HG02981 (cell line): ENCODE measurements around the gene PODXL.

Experiments used
- ATAC-seq: cut with Tn5 transposase; IDR thresholded peaks from one replicate; pipeline ENCODE4 v1.9.1; 2021; ENCODE audit warnings: mild to moderate bottlenecking, moderate library complexity; ENCODE audit not compliant: unreplicated experiment

The PODXL gene

DNA sequence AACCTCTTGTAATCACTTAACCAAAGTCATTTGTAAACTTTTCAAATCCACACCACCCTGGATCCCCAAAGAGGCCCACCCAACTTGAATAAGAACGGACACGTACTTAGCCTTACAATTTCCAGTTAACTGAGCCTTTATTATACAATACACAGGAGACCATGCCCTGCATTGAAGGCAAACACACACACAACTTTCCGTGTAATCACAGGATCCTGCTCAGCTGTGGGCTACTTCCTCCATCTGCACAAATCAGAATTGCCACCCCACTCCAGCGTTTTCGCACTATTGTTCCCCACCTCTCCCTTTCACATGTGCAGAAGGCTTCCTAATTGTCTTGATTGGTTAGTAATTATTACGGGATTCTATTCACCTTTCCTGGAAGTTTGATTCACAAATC, 12.1 kb upstream of the PODXL start:
- ATAC-seq: no peak

DNA sequence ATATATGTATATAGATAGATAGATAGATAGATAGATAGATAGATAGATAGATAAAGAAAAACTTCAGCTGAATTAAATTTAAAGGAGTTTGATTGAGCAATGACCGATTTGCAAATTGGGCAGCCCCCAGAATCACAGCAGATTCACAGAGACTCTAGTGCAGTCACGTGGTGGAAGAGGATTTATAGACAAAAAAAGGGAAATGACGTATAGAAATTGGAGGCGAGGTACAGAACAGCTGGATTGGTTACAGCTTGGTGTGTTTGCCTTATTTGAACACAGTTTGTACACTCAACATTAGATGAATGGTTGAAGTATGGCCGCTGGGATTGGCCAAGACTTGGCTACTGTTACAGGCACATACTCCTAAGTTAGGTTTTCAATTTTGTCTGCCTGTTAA, 8.2 kb upstream of the PODXL start:
- no peak for ATAC-seq

DNA sequence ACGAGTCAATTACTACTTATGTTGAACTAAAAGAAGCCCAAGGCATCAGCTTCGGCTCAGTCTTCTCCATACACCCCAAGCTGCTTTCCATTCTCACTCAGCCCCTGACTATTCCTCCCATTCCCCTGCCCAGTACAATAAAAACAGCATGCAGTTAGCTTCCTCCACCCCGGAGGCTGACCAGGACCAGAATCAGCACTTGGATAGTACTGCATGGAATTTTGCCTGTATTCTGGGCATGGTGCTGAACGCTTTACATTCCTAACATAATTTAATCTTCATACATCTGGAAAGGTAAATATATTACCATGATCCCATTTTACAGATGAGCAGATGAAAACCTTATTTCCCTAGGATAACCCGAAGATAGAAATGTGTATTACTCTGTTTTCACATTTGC, 7.5 kb upstream of the PODXL start:
- ATAC-seq: no peak

- ATAC-seq: no peak
Observed at GRCh38 chr7:131562941-131563340, 6.5 kb upstream of the PODXL start.

DNA sequence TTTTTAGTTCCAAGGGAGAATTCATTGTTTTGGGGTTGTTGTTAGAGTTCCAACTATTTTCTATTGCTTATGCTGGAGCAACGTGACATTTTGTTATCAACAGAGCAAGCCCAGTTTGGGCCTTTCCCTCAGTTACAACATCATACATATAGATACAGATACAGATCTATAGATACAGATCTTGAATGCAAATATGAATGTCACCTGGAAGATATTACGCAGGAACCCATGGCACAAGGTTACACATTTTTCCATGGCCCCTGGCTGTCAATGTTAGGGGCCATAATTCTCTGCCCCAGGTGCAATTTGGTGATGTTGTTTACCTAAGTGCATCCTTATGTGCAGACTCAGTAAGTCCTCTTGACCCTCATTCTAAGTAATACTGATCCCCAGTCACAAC, 3.6 kb upstream of the PODXL start:
- no peak for ATAC-seq

DNA sequence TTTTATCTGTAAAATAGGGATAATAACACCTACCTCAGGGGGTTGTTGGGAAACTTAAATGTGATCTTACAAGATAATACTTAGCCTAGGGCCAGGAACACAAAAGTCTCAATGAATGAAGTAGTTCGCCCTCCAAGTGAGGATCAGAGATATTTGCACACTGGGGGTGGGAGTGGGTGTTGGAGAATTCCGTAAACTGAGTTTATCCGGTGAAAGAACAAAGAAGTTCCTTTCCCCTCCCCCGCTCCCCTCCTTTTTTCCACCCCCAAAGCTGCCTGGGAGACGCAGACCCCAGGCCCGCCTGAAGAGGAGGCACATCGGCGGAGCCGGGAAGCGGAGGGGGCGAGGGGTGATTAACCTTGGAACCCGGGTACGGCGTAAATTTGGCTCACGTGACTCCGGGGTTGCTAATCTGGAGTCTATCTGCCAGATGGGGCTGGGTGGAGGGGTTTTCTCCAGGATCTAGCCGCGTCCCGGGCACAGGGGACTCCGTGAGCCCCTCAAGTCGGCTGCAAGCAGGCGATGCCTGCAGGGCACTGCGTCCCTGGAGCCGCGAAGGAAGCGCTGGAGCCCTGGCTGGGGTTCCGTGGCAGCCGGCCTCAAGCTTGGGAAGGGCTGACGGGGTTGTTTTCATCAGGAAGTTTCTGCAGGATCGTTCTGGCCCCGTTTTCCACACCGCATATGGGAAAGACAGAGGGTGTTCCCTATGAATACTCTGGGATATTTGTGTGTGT, 1.4 kb upstream of the PODXL start:
- no peak for ATAC-seq

GRCh38 chr7:131556909-131557651, 652 bp upstream of the PODXL start:
- no peak for ATAC-seq

DNA sequence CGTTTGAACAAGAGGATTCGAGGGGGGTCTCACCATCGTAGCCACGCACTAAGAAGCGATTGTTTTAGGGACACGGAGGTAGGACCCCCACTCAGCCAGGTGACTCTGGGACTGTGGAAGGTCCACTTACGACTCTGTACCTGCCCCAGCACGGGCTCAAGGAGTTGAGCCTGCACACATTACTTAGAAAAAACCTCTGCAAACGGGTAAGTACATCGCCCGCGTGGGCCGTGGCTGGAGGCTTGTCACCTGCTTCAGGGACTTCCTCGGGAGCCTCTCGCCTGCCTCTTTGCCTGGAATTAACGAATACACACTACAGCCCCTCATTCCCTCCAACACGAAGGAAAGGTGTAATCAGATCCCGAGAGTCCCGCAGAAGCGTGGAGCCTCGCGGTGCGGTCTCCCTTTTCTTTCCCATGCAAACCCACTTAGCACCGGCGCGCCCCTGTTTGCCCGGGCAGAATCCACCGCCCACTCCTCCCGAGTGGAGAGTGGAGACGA, 826 bp downstream of the PODXL start:
- ATAC-seq: no peak

DNA sequence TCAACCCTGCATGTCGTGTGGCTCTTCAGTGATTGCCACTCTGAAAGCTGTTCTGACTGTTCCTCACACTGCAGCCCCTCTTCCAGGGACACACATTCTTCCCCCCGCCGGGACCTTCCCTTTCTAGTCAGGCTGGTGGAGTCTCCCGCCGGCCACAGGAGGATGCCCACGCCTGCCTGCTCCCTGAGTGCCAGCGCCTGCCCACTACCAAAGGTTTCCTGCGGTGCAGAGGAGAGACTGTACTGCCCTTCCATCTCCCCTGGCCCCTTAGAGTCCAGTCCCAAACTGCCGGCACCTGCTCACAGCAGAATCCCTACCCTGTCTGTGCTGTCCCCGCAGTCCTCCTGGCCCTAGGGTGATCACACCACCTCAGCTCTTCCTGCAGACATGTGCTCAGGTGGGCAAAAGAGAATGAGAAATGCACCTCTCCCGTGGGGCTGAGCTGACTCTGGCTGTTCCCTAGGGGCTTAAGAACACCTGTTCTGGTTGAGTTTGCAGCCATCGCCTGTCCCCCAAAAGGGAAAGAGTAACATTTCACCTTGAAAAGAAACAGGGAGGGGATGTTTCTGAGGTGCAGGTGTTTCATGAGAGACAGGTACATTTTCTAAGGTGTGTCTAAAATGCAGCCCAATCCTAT, 1.4 kb downstream of the PODXL start:
- ATAC-seq: no peak

DNA sequence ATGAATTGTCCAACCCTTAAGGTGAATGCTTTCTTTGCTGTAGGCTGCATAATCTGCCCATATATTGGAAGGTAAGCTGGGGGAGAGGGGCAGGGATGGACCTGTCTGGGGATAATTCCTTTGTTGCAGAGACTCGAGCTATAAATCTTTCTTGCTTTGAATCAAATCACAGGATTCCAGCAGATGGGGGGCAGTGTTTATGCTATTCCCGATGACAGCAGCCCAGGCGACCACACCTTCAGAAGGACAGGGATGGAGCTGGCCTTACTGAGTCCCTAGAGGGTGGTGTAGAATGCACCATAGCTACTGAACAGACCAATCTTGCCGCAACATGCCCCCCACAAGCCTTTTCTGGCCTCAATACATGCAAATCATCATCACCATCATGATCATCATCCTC, 2.5 kb downstream of the PODXL start:
- ATAC-seq: no peak

DNA sequence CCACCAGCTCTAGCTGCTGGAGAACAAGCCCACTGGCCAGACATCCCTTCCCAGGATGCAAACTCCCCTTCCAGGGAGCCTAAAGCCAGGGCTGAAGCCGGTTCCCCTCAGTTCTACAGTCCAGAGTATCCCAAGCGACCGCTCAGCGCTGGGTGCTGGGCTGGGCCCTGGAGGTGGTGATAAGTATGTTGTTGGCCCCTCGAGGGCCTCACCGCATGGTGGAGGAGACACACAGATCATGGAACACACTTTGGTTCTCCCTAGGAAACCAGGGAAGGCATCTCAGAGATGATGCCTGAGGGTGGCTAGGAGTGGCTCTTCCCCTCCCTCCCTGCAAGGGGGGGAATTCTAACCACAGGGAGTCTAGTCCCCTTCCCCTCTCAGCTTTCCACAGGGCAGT, 4.4 kb downstream of the PODXL start:
- no peak for ATAC-seq

GRCh38 chr7:131550846-131551245, 5.6 kb downstream of the PODXL start:
- no peak for ATAC-seq

GRCh38 chr7:131548371-131548770, 8.1 kb downstream of the PODXL start:
- ATAC-seq: no peak

- no peak for ATAC-seq
Observed at GRCh38 chr7:131547589-131547988, 8.8 kb downstream of the PODXL start.

- ATAC-seq: no peak
Observed at GRCh38 chr7:131546583-131547141, 9.8 kb downstream of the PODXL start.

DNA sequence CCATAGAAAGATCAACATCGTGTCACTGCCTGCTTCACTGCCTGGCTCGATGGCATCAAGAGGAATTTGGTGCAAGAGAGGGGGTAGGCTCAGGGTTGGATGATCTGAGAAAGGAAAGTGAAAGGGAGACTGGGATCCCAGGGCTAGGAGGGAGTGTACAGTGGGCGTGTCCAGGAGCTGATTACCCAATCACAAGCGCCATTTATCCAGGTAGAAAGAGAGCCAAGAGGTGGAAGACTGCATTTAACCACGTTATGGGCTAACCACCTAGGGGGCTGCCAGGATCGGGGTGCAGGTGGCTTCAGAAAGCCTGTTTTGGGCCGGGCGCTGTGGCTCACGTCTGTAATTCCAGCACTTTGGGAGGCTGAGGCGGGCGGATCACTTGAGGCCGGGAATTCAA, 10.3 kb downstream of the PODXL start:
- no peak for ATAC-seq

DNA sequence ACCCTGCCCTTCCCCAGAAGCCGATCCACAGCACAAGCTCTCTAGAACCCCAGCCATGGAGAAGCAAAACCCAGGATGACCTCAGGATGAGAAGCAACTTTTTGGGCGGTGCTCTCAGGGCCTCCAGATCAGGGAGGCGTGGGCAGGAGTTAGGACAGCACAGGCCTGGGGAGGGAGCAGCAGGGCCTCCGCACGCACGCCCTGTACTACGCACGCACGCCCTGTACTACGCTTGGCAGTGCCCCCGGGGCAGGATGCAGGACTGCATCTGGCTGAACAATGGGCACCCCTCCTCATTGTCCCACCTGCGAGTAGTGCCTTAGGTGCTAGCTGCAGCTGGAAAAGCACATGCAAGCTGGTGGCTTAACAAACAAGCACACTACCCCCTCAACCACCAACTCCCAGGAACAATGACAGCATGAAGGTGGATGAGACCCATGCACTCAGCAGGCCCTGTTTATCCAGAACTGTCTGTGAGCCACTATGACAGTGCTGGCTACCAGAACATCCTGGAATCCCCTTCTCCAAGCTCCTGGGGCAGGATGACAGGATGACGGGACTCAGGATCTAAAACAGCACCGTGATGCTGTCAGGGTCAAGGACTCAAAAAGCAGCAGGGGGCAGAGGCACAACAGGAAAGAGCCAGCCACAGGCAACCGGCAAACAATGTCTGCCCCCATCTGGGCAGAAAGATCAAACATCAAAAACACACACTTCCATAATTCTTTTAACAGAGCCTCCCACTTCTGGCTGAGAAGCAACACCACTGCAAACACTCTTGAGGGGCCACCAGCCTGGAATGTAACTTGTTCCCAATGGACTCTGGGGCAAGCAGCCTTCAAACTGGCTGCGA, 11.8 kb downstream of the PODXL start:
- no peak for ATAC-seq

- no peak for ATAC-seq
Observed at GRCh38 chr7:131544021-131544420, 12.4 kb downstream of the PODXL start.

- ATAC-seq: no peak
Observed at GRCh38 chr7:131543298-131543697, 13.1 kb downstream of the PODXL start.

DNA sequence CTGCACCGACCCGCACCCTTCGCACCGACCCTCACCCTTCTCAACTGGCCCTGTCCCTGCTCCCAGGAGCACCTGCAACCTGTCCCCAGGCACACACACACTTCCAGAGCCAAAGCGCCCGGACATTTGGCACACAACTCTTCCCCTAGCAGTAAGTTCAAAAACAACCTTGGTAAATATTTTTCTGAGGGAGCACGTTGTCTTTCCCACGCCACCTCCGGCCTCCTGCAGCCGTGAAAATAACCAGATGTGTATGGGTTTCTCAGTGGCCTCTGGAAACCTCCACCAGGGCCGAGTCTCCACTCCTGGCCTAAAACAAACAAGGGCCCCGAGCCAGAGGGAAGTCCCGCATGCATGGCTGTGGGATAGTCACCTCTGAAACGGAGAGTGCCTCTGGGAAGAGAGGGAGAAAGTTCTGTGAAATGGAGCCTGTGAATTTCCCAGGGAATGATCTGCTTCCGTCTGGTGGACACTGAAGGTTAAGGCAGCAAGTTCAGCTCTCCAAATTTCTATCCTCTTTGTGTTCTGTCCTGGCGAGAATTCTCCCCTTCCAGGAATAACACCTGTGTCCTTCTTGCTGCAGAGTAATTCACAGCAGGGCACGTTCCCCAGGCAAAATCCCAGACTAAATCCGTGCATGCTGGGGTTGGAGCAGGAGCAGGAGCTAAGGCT, 15.8 kb downstream of the PODXL start:
- ATAC-seq: no peak
